DMS114 treated with DMSO at 0.1 percent for 48 hours (cell line): Measurements from ENCODE around the gene MARCHF3.
"Not testable (repeated sequence)": the region's sequence is repeated elsewhere in the genome, so short reads cannot be mapped to it uniquely, and the experiment has no call there.

Experiments used
- DNase-seq: peaks from one replicate; lab custom pipeline; 2025; ENCODE audit not compliant: unreplicated experiment; lab: John Stamatoyannopoulos, UW

The MARCHF3 gene, protein sequence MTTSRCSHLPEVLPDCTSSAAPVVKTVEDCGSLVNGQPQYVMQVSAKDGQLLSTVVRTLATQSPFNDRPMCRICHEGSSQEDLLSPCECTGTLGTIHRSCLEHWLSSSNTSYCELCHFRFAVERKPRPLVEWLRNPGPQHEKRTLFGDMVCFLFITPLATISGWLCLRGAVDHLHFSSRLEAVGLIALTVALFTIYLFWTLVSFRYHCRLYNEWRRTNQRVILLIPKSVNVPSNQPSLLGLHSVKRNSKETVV

DNA sequence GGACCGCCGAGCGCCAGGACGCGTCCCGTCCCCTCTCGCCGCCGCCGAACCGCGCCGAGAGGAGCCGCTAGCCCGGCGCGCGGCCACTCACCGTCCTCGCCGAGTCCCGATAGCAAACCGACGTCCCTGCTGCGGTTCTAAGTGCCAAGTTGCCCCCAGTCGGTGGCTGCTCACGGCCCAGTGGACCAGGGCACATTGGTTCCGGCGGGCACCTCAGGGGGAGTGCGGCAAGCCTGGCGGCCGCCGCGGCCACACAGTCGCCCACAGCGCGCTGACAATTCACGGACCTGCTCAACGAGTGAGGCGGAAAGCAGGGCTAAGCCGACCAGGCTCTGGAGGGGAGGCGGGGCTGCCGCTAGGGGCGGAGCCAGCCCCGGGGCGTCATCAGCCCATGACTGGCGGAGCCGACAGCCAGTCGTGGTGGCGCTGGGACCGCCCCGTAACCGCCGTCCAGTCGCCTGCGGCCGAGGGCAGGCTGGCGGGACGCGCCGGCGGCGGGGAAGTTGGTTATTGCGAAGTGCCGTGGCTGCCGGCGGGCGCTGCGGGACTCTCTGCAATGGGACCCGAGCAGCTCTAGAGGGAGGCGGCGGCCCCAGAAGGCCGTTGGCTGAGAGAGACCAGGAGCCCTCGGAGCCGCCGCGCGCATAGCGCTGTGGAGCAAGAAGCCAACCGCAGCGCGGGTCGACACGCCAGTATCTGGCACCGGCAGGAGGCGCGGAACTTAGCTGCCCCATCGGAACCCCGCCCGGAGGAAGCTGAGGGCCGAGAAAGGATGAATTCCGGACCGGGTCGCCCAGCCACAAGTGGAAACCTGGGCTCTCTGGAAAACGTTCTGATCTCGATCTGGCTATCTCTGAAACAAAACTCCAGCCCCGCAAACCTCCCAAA, at the start of gene MARCHF3:
Gene MARCHF3, minus strand, starts transcription at position 300 of the 888 bp plus-strand sequence. CDS start 112,387 bp downstream, outside the sequence.
- peak; percentile 84 for DNase-seq

DNA sequence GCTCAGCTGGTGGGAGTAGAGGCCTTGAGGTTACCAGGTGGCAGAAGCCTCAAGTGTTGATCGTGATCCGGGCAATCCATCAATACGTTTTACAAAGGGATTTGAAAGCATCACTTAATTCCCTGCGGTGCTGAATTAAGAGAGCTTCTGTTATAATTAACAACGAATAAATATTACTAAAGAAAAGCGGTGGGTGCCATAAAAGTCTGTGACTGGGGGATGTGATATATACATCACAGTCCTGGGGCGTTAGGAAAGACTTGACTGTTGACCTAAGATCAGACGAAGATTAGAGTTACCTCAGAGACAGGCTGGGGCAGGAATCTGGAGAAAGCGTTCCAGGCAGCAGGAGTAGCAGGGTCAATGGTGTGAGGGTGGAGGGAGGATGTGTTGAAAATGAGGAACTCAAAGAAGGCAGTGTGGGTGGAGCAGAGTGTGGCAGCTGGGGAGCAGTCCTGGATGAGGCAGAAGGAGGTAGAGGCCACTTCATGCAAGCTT, 49.7 kb upstream of the MARCHF3 start:
- DNase-seq = no peak

DNA sequence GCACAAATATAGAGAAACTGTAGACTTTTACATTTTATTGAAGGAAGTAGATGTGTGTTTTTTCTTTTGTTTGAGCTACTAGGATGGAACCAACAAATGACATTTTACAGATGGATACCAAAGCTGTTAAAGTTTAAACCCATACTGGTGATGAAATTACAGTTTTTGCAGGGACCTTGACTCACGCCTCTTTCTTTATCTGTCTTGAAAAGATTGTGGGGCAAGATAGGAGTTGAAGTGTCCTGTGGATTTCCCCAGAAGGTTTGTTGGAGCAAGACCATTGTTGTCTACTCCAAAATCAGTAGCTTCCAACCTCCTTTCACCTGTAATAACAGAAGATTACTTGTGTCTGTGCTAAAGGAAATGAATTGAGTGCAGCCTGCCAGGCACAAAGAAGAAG, 47.0 kb upstream of the MARCHF3 start:
- DNase-seq = no peak

DNA sequence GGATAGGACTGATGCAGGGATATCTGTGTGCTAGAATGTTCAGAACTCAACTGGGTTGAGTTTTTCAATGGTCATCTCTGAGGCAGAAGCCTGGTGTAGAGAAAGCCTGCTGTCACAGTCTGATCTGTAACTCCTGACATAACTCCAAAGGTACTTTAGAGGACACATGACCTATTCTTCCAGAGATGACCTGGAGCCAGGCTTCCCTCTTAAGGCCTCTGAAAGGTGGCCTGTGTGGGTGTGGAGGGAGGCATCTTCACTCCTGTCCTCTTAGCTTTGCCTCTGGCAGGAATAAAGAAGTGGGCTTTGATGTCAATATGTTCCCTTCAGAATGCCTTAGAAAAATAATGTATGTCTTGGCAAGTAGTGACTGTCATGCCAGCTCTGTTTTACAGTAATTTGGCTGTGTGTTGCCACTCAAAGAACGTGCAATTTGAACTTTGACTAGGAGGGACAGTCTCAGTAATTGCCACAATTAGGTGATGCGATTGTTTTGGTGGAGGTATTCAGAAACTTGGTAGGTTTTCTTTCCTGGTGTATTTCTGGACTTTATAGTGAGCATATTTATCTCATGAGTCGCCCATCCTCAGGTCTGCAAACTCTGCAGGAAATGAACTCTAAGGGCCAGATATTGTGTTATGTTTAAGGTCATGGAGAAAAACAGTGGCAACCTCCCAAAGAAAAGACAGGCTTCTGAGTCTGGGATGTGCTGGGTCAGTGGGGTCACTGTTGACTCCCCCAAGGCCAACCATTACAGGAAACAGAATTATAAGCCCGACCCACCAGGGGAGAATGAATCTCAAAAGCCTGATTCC, 46.2 kb upstream of the MARCHF3 start:
- DNase-seq = no peak

DNA sequence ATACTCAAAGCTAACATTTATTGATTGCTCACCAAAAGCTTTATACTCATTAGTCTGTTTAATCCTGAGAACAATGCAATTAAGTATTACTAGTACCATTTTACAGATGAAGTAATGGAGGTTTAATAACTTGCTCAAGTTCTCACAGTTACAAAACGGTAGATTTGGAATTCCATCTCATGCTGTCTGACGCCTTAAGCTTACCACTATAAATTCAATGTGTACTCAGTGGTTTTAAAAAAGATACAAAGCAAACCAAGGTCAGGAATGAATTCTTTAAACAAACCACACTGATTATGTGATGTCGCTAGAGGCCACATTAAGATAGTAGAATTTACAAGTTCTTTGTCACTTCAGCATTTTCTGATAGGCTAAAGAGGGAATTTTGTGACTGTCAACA, 44.1 kb upstream of the MARCHF3 start:
- DNase-seq = no peak

DNA sequence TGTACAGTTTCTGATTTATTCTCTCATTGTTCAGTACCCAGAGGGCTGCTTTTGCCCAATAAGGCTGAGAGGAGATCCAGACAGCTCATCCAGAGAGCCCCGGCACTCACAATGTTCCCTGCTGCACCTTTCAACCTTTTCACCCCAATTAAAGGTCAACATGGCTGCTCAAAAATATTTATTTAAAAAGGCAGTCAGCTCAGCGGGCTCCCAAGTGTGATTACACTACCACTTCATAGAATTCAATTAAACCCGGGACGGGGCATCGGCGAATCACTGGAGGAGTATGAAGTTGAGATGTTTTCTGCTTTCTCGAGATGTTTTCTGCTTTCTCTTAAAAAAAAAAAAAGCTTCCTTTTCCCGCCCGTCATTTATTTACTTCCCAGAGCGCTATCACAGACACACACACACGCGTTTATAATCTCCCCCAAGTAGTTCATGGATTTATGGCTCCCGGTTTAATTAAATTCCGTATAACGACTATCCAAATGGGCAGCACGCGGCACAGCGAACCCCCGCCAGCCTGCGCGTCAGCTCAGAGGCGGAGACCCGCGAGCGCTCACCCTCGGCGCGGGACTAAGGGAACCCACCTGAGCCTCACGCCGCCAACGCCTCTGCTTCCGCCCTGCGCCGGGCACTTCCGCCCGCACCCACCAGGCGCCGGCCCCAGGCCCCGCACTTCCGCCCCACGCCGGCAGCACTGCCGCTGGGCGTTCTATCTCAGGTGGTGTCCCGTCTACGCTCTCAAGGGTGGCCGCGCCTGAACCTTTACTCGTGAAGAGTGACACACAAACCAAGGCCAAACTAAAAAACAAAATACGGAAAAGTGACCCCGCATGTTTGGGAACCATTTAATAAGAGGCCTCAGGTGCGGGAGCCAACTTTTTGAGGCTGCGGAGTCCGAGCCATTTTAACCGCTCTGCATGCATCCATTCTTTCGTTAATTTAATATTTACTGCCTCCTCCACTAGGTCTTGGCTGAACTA, 42.8 kb upstream of the MARCHF3 start, which contains the start of gene C5orf63:
Gene C5orf63, minus strand, starts transcription at position 642 of the 986 bp plus-strand sequence. CDS start 14,507 bp downstream, outside the sequence.
- DNase-seq = peak; percentile 61

DNA sequence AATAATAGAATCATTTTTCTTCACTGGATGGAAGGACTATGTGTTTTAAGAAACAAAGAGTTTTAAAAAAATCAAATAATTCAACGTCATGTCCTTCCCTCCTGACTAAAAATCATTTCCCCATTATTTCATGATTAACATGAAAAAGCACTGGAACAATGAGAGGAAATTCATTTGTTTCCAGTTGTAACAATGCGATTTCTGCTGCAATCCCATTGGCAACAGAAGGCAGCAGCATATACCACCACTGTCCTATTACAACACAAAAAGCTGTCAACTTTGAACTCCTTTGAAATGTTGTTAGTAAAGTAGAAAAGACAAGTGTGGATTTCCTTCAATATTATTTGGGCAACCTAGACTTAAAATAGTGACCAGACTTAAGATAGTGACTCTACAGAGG, 39.9 kb upstream of the MARCHF3 start:
- no peak for DNase-seq

DNA sequence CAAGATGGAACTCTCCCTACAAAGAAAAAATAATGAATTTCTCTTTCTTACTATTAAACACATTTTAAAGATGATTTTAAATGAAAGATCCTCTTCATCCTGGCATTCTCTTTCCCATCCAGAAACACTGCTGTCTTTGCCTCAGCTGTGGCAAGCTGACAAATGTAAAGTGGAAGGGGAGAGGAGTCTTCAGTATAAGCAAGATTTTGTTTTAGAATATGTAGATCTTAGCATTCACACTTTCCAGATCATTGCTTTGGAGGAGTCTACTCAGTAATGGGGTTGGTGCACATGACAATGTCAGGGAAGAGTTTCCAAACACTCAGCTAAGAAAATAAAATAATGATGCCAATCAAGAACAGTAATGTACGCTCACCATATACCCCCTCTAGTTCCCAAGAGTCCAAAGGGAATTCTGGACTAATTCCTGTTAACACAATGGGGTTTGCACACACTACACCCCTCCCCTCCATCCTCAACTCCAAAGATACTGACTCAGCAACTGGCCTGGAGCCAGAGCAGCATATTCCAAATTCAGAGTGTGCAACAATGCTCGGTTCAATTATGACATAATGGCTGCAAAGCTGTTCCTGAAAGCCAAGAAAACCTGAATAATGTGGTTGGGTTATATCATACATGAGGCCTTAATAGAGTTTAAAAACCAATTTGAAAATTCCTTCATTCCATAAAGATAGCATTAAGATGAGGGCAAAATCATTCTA, 38.3 kb upstream of the MARCHF3 start:
- DNase-seq = no peak

DNA sequence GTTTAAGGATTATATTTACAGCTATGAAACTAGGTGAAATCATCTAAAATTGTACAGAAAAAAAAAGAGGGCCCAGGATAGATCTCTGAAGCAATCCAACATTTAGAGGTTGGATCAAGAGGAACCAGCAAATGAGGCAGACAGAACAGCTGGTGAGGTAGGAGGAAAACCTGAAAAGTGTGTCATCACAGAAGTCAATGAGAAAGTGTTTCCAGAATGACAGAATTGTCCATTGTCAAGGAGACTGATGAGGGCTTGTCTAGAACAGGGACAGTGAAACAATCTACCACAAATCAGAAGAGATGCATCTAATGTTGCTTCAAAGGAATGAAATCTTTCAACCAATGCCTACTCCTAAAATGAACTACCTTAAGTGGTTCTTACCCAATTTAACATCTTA, 36.4 kb upstream of the MARCHF3 start:
- no peak for DNase-seq

DNA sequence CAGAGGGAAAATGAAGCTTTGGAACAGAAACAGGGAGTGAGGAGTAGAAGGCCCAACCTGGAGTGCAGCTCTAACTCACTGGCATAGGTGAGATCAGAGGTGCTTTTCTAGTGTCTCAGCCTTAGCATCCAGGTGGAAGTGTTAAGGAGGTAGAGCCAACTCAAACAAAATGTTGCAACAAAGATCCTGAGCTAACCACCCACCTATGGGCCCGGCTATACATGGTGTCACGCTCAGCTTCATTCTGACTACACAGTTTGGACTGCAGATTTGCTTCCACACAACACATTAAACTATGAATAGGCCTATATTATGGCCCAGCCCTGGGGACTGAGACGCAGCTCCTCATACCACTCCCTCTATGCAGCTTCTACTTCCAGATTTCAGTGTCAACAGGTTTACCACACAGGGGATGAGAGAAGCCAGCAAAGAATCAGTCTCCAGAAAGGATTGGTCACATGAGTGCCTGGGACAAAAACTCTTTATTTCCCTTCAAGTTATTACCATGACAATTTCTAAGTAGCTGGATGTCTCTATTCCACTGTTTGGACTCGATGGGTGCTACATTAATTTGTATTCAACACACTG, 34.0 kb upstream of the MARCHF3 start:
- DNase-seq = no peak

DNA sequence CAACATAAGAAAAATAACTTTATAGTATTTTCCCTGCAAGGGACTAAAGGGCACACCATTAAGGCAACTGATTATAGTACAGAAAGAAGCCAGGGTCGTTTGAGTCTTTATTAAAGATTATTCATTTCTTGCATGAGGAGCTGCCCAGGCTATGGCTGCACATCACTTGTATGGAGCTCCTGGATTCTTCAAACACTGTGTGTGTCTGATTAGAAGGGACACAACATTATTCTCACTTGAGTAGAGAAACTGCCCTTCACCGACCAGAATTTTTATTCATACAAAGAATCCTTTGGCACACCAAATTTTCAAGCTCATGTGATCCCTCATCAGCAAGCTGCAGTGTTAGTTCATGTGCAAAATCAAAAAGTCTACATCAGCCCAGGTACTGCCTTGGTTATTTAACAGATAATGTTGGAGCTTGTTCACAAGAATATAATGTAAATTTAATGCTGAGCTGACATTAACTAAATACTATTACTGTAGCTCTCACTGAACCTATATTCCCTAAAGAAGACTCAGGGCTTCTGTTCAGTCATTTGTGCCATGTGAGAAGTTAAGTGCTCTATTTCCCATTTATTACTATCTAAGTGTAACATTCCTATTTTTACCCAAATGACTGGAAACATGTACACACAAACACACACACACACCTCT, 33.0 kb upstream of the MARCHF3 start:
- no peak for DNase-seq

DNA sequence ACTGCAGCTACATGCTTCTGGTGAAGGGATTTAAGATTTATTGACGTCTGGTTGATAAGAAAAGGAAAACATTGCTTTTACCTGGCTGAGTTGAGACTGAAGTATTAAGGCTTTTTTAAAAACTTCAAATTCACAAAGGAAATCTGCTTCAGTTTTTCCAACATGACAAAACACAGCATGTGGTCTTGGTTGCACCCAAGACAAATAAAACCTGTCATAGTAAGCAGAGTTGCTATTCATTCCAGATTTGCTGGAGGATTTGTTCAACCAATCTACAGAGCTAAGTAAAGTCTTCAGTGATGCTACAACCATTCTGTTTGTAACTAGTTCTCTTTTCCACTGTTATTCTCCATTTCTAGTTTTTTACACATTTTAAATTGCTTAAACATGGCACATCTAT, 31.6 kb upstream of the MARCHF3 start:
- DNase-seq = no peak

DNA sequence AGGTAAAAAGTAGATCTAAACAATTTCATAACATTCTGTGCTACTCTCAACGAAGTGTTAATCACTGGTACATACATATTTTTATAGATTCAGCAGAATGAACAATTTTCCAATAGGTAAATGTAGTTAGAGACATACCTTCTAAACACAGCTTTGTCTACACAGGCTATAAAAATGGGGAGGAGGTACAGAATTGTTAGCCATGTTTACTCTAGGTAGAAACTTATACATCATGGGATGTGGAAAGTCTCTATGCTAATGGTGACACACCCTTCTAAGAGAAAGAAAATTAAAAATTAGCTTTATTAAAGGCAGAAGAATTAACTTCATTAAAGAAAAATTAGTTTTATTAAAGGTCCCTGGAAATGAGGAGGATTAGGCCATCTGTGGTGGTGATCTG, 31.2 kb upstream of the MARCHF3 start:
- DNase-seq = no peak

DNA sequence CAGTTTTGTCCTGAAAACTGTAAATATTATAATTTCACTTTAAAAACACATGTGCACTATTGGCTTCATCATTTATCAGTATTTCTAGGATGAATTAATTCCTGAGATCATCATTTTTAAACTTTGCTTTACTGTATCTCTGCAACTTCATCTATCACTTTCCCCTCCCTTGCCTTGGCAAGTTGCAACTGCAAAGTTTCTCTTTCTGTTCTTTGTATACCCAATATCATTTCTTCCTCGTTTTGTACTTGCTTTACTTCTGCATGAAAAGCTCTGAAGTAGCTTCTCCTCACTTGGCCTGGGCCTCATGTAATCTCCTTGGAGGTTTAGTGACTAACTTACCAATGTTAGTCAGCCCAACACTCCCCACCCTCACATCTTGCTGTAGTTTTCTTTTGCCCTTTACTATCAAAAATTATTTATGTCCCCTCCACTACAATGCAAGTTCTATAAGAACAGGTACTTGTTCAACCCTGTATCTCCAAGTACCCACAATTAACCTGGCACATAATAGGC, 30.2 kb upstream of the MARCHF3 start:
- no peak for DNase-seq

DNA sequence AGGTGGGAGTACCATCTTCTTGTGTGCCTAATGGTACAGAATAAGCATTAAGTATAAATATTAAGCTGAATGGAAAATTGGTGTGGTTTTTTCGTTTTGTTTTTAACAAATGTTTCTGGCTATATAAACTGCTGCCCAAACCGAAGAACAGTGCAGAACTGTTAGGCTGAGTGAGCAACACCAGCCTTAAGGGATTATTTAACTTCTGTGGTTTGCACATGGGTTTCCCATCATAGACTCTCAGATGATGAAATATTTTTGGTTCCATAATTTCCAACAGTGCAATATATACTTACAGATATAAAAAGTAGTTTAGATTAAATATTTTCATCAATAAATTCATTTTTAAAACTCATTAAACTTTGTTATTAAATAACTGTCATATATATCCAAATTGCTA, 26.5 kb upstream of the MARCHF3 start:
- DNase-seq = no peak

DNA sequence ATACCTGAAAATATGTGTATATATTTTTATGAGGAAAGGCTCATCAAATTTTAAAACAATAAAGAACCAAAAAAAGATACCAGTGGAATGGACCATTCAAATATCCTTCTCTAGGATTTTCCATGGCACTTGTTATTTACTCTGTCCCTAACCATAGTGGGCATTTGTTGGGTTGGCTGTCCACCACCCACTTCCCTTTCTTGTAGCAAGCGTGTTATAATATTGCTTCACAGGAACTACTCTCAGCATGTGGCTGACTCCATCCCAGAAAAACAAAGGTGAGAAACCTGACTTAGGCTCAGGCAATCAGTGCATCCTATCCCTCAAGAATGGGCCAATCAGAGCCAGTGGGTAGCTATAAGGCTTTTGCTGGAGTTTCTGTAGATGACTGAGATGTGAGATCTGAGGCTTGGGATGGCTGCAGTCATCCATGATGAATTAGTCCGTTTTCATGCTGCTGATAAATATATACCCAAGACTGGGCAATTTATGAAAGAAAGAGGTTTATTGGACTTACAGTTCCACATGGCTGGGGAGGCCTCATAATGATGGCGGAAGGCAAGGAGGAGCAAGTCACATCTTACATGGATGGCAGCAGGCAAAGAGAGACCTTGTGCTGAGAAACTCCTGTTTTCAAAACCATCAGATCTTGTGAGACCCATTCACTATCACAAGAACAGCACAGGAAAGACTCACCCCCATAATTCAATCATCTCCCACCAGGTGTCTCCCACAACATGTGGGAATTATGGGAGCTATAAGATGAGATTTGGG, 25.7 kb upstream of the MARCHF3 start:
- no peak for DNase-seq

DNA sequence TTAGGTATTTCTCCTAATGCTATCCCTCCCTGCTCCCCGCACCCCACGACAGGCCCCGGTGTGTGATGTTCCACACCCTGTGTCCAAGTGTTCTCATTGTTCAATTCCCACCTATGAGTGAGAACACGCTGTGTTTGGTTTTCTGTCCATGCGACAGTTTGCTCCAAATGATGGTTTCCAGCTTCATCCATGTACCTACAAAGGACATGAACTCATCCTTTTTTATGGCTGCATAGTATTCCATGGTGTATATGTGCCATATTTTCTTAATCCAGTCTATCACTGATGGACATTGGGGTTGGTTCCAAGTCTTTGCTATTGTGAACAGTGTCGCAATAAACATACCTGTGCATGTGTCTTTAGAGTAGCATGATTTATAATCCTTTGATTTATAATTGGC, 23.2 kb upstream of the MARCHF3 start:
- DNase-seq = not testable (repeated sequence)
